Activated T-helper 2 cell treated with anti-CD3 and anti-CD28 coated beads, Interferon-gamma antibody, Interleukin-2, Interleukin-4, amounts not matched to agents 10 μg/mL and 5 μg/mL and 100 μg/mL, durations not matched to agents 14 hours and 24 hours and 36 hours (primary cell): ENCODE data around the gene TRPM2. TPM values are rescaled to one million over a fixed set of nuclear protein-coding genes. Genes with fewer than 3 reads are reported as not detected.

Experiments used
- DNase-seq: peaks from one replicate; pipeline ENCODE4 v3.0.0; 2021; ENCODE audit warnings: low spot score
- H3K27ac Mint-ChIP-seq: one replicate; pipeline ENCODE4 v1.8.0; 2021; ENCODE audit warnings: mixed read lengths
- H3K27me3 Mint-ChIP-seq: one replicate; pipeline ENCODE4 v1.8.0; 2021; ENCODE audit warnings: low read depth, mixed read lengths
- H3K36me3 Mint-ChIP-seq: one replicate; pipeline ENCODE4 v1.8.0; 2021; ENCODE audit warnings: low read depth, mixed read lengths
- H3K4me1 Mint-ChIP-seq: one replicate; pipeline ENCODE4 v1.8.0; 2021; ENCODE audit warnings: low read depth, mixed read lengths
- H3K4me3 Mint-ChIP-seq: one replicate; pipeline ENCODE4 v1.8.0; 2021; ENCODE audit warnings: low read depth, mild to moderate bottlenecking, moderate library complexity, mixed read lengths
- H3K9me3 Mint-ChIP-seq: one replicate; pipeline ENCODE4 v1.8.0; 2021; ENCODE audit warnings: mixed read lengths
- intact Hi-C: fragments of 100-400 bp; cut with micrococcal nuclease; formaldehyde crosslinking; loops from one replicate; pipeline ENCODE4 v1.15.1; 2023
- total RNA-seq: library from RNA; stranded (reverse); gene quantifications from 2 replicates; pipeline ENCODE4 v1.2.3, GENCODE V29; 2022

Gene TRPM2
- total RNA-seq, 1 donor from 2014 or later: 7.3 TPM

- Mint-ChIP-seq H3K4me1 (peaks cover 13% of the 10 kb centered on the region), H3K36me3 (peaks cover 24% of the 10 kb centered on the region), H3K9me3 (peaks cover 3% of the 10 kb centered on the region), H3K27ac (no peak overlapping the region), H3K27me3 (no peaks in the 10 kb centered on the region), H3K4me3 (no peak overlapping the region)
- DNase-seq: no peak
- intact Hi-C loops: no loop called here
These were observed 16.8 kb downstream of the TRPM2 start for GRCh38 chr21:44370027-44370735.

GRCh38 chr21:44370786-44371410, 17.5 kb downstream of the TRPM2 start:
- no peak overlapping the region for H3K4me3 Mint-ChIP-seq
- H3K27ac Mint-ChIP-seq: no peak overlapping the region
- intact Hi-C loops: no loop called here
- peaks cover 5% of the 10 kb centered on the region for H3K9me3 Mint-ChIP-seq
- peaks cover 19% of the 10 kb centered on the region for H3K4me1 Mint-ChIP-seq
- H3K36me3 Mint-ChIP-seq: peaks cover 31% of the 10 kb centered on the region
- no peaks in the 10 kb centered on the region for H3K27me3 Mint-ChIP-seq
- no peak for DNase-seq

GRCh38 chr21:44371596-44371995, 18.2 kb downstream of the TRPM2 start:
- no peak overlapping the region for H3K4me3 Mint-ChIP-seq
- peaks cover 19% of the 10 kb centered on the region for H3K4me1 Mint-ChIP-seq
- no peaks in the 10 kb centered on the region for H3K27me3 Mint-ChIP-seq
- intact Hi-C loops: no loop called here
- no peak overlapping the region for H3K27ac Mint-ChIP-seq
- peaks cover 34% of the 10 kb centered on the region for H3K36me3 Mint-ChIP-seq
- H3K9me3 Mint-ChIP-seq: peaks cover 5% of the 10 kb centered on the region
- DNase-seq: no peak

GRCh38 chr21:44372616-44373015, 19.2 kb downstream of the TRPM2 start:
- DNase-seq: no peak
- Mint-ChIP-seq H3K4me3 (no peak overlapping the region), H3K4me1 (peaks cover 19% of the 10 kb centered on the region), H3K27me3 (no peaks in the 10 kb centered on the region), H3K9me3 (peaks cover 5% of the 10 kb centered on the region), H3K27ac (no peak overlapping the region), H3K36me3 (peaks cover 34% of the 10 kb centered on the region)
- intact Hi-C loops: no loop called here

GRCh38 chr21:44374601-44375280, 21.3 kb downstream of the TRPM2 start:
- no peak for DNase-seq
- Mint-ChIP-seq H3K4me1 (peaks cover 19% of the 10 kb centered on the region), H3K9me3 (peaks cover 5% of the 10 kb centered on the region), H3K36me3 (peaks cover 34% of the 10 kb centered on the region), H3K27me3 (no peaks in the 10 kb centered on the region), H3K27ac (no peak overlapping the region), H3K4me3 (no peak overlapping the region)
- intact Hi-C loops: no loop called here

GRCh38 chr21:44375281-44375651, 21.8 kb downstream of the TRPM2 start:
- no peak overlapping the region for H3K4me3 Mint-ChIP-seq
- no peak overlapping the region for H3K27ac Mint-ChIP-seq
- peak; percentile 36 for DNase-seq
- intact Hi-C loops: no loop called here
- H3K36me3 Mint-ChIP-seq: peaks cover 34% of the 10 kb centered on the region
- H3K9me3 Mint-ChIP-seq: peaks cover 5% of the 10 kb centered on the region
- H3K4me1 Mint-ChIP-seq: peaks cover 19% of the 10 kb centered on the region
- H3K27me3 Mint-ChIP-seq: no peaks in the 10 kb centered on the region

- Mint-ChIP-seq H3K4me1 (peaks cover 19% of the 10 kb centered on the region), H3K27ac (no peak overlapping the region), H3K36me3 (peaks cover 35% of the 10 kb centered on the region), H3K27me3 (no peaks in the 10 kb centered on the region), H3K4me3 (no peak overlapping the region), H3K9me3 (peaks cover 5% of the 10 kb centered on the region)
- no peak for DNase-seq
- intact Hi-C loops: no loop called here
These were observed 22.4 kb downstream of the TRPM2 start for GRCh38 chr21:44375761-44376241.

- H3K4me1 Mint-ChIP-seq: peaks cover 19% of the 10 kb centered on the region
- DNase-seq: no peak
- peaks cover 5% of the 10 kb centered on the region for H3K9me3 Mint-ChIP-seq
- H3K4me3 Mint-ChIP-seq: no peak overlapping the region
- intact Hi-C loops: no loop called here
- H3K27ac Mint-ChIP-seq: no peak overlapping the region
- no peaks in the 10 kb centered on the region for H3K27me3 Mint-ChIP-seq
- H3K36me3 Mint-ChIP-seq: peaks cover 37% of the 10 kb centered on the region
These were observed 23.2 kb downstream of the TRPM2 start for GRCh38 chr21:44376606-44377005.

GRCh38 chr21:44377201-44377921, 23.9 kb downstream of the TRPM2 start:
- DNase-seq: no peak
- Mint-ChIP-seq H3K27me3 (no peaks in the 10 kb centered on the region), H3K9me3 (peaks cover 10% of the 10 kb centered on the region), H3K27ac (no peak overlapping the region), H3K36me3 (peaks cover 39% of the 10 kb centered on the region), H3K4me3 (no peak overlapping the region), H3K4me1 (peaks cover 19% of the 10 kb centered on the region)
- intact Hi-C loops: no loop called here

GRCh38 chr21:44377922-44378645, 24.7 kb downstream of the TRPM2 start:
- Mint-ChIP-seq H3K4me1 (peaks cover 17% of the 10 kb centered on the region), H3K36me3 (peaks cover 46% of the 10 kb centered on the region), H3K27ac (no peak overlapping the region), H3K9me3 (peaks cover 10% of the 10 kb centered on the region), H3K27me3 (no peaks in the 10 kb centered on the region), H3K4me3 (no peak overlapping the region)
- DNase-seq: no peak
- intact Hi-C loops: no loop called here

GRCh38 chr21:44378646-44379514, 25.5 kb downstream of the TRPM2 start:
- H3K4me3 Mint-ChIP-seq: no peak overlapping the region
- peaks cover 48% of the 10 kb centered on the region for H3K36me3 Mint-ChIP-seq
- intact Hi-C loops: no loop called here
- DNase-seq: no peak
- H3K27ac Mint-ChIP-seq: no peak overlapping the region
- peaks cover 15% of the 10 kb centered on the region for H3K9me3 Mint-ChIP-seq
- no peaks in the 10 kb centered on the region for H3K27me3 Mint-ChIP-seq
- peaks cover 12% of the 10 kb centered on the region for H3K4me1 Mint-ChIP-seq
